ENCODE results near the gene FOXP2.

The FOXP2 gene

DNA sequence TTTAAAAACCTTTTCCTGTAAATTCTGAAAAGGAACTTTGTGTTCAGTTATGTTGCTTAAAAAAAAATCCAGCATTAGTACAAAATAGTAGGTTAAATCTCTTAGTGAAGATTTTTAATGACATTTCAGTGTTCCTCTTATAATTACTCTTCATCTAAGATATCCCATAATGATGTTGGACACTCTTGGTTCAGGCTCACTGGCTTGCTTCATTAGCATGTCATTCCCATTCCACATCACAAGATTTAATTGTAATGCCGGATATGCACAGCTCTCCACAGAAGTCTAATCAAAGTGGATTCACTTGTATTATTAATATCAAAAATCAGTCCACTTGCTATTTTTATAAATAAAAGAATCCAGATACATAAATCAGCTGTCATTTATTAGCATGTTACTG is 327.3 kb downstream of the FOXP2 start:
- no peak for DNase-seq
